GM20431 (cell line): Measurements from ENCODE around the gene ANKRD52.
"Not testable (repeated sequence)": the region's sequence is repeated elsewhere in the genome, so short reads cannot be mapped to it uniquely, and the experiment has no call there.

Experiments
- in situ Hi-C: fragments of 300-500 bp; cut with MseI, MboI; formaldehyde crosslinking; loops from one replicate; pipeline ENCODE4 v1.15.0; 2020; ENCODE audit warnings: low sequenced_read_pairs; ENCODE audit not compliant: unreplicated experiment

Gene ANKRD52

DNA sequence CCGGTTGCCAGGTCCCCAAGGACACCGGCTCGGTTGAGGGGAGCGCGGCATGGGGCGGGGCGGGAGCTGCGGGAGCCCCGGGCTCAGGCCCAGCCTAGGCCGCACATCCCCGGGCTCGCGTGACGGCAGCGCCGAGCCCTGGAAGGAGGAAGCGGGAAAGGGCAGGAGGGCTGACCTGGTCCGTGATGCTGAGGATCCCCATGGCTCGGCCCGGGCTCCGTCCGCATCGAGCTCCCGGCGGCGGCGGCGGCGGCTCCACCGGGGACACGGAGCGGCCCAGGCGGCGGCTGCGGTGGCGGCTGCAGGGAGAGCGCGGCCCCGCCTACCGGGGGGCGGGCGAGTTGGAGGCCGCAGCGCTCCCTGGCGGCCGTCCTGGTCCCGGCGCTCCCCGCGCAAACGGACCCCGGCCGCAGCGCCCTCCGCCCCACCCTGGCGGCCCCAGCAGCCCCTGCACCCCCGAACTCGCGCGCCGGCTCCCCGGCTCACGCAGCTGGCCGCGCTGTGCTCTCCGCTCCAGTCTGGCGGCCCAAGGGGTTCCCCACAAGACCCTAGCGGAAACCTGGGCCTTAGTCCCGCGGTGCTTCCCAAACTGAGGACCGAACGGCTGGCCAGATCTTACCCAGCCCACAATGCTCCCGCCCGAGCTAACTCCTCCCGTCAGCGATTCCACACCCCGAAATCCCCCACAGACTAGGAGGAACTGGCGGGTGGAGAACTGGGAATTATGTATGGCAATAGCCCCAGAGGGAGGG, at the start of gene ANKRD52:
Gene ANKRD52 (minus strand): TSS at position 317 of the 752 bp plus-strand sequence. CDS start 115 bp downstream, at position 202.
- in situ Hi-C loops: no loop called here

DNA sequence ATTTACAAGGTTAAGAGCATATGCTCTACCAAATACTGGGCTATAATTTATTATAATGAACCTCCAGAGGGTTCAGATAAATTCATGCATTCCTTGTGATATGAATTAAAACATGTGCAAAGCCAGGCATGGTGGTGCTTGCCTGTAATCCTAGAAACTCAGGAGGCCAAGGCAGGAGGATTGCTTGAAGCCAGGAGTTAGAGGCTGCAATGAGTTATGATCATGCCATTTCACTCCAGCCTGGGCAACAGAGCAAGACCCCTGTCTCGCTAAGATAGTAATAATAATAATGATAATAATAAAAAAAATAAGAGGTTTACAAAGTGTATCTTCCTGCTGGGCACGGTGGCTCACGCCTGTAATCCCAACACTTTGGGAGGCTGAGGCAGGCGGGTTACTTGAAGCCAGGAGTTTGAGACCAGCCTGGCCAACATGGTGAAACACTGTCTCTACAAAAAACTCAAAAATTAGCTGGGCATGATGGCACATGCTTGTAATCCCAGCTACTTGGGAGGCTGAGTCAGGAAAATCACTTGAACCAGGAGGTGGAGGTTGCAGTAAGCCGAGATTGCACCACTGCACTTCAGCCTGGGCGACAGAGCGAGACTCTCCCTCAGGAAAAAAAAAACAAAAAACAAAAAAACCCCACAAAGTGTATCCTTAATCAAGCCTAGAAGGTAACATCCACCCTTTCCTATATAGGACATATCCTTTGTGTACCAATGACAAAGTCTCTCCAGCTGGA, 49.2 kb upstream of the ANKRD52 start:
- in situ Hi-C loops: no loop called here

DNA sequence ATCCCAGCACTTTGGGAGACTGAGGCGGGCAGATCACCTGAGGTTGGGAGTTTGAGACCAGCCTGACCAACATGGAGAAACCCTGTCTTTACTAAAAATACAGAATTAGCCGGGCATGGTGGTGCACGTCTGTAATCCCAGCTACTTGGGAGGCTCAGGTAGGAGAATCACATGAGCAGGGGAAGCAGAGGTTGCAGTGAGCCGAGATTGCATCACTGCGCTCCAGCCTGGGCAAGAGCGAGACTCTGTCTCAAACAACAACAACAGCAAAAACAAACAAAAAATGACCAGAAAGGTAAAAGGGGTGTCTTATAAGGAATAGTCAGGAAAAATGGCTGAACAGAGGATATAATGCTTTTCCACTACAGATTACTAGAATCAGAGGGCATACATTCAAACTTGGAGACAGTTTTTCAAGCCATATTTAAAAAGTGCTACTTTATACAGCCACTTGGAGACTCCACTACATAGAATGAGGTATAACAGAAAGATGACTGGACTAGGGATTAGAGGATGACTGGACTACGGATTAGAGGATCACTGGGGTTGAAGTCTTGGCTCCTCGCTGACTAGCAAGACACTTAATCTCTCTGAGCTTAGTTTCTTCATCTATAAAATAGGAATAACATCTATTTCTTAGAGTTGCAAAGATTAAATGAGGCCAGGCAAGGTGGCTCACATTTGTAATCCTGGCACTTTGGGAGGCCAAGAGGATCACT, 46.8 kb upstream of the ANKRD52 start:
- in situ Hi-C loops: no loop called here

DNA sequence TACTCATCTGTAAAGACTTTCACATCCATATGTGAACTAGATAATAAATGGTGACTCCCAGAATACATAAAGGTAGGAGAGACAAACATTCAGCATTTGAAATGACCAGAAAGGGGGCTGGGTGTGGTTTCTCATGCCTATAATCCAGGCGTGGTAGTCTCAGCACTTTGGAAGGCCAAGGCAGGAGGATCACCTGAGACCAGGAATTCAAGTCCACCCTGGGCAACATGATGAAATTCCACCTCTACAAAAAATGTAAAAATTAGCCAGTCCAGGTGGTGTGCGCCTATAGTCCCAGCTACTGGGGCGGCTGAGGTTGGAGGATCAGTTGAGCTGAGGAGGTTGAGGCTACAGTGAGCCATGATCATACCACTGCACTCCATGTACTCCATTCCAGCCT, 46.1 kb upstream of the ANKRD52 start:
- in situ Hi-C loops: no loop called here

DNA sequence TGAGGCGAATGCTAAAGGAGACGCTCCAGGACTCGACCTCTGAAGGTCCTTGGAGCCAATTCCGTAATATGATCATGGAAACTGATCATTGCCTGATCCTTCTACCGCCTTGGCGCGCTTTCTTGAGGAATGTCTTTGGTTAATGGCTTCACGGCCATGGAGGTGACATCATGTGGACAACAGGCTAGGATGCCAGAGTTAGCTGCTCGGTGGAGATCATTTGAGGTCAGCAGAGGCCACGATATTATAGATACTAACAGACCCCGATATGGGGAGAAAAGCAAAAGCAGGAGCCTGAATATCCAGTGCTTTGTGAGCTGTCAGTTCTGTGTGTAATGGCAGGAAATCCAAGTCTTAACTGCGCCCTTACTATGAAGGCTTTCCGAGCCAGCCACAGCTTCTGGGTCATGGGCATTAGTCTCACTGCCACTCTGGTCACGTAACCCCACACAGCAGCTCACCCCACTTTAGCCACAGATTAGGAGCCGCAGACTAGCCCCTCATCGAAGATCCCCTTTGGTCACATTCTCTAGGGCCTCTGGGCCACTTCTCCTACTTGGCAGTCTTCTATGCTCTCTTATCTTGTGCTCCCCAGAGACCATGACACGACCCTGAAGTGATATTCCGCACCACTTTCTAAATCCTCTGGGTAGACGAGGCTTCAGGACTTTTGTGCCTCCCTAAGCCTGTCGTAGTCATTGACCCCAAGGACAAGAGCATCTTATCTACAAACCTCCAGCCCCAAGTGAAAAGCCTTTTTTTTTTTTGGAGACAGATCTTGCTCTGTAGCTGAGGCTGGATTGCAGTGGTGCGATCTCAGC, 42.7 kb upstream of the ANKRD52 start:
- in situ Hi-C loops: no loop called here

DNA sequence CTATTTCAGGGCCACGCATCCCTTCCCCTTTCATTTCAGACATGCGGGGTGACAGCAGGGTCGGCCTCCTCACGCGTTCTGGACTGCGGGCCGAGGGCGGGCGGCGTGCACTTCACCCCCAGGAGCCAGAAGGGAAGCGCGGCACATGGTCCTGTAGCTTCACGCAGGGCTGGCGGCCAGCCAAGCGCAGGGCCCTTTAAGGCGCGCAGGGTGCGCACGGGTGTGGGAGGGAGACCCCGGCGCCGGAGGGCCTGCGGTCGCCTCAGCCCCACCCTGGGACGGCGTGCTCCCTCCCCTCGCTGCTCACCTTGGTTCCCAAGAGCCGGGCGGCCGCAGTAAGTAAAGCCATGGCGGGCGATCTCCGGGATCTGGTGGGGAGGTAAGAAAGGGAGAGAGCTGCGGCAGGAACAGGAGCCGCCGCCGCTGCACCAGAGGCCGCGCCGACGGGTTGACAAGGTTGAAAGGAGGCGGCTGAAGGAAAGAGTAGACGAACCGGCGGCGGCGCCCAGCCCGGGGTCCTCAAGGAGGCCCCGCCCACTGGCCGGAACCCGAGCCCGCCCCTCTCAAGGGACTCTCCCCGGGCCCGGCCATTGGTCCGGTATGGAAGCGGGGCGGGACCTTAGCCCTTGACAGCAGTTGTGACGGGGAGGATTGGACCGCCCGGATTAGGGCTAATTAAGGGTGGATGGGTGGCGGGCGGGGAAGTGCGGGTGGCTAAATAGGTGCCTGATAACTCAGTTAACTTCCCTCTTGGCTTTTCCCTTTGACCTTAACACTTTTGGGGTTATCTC, 41.9 kb upstream of the ANKRD52 start, which contains the start of gene CS:
Gene CS (minus strand): TSS at position 478 of the 791 bp plus-strand sequence. CDS start 129 bp downstream, at position 349.
- in situ Hi-C loops: no loop called here

DNA sequence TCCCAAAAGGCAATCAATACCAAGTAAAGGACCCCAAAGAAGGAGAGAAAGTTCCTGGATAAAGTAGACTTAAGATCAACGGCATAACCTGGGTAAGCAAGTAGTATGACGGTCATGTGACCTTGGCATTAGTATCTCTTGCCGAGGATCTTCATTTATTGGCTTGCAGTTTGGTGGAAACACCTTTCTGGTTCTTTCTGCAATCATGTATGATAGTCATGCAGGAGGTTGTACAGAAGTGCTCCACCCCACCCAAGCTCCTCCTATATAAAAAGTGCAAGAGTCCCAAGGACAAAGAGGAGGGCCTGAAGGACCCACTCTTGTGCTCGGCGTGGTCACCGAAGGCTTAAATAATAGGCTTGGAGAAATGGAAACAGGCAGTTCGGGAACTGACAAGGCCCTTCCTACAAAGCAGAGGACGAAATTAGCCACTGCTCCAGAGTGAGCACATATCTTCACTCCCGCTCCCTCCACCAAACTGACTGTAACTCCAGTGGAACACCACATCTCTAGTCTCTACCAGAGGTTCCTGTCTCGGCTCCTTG, 41.2 kb upstream of the ANKRD52 start:
- in situ Hi-C loops: no loop called here

DNA sequence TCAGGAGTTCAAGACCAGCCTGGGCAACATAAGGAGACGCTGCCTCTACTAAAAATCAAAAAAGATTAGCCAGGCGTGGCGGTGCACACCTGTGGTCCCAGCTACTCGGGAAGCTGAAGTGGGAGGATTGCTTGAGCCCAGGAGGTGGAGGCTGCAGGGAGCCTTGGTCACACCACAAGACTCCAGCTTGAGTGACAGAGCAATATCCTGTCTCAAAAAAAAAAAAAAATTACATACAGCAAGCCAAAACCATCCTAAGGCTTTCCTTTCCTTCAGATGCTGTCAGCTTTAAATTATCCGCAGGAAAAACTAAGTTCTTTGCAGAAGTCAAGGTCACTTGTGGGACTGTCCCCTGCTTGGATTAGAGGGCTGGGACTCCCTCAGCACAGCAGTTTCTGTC, 40.6 kb upstream of the ANKRD52 start:
- in situ Hi-C loops: no loop called here

DNA sequence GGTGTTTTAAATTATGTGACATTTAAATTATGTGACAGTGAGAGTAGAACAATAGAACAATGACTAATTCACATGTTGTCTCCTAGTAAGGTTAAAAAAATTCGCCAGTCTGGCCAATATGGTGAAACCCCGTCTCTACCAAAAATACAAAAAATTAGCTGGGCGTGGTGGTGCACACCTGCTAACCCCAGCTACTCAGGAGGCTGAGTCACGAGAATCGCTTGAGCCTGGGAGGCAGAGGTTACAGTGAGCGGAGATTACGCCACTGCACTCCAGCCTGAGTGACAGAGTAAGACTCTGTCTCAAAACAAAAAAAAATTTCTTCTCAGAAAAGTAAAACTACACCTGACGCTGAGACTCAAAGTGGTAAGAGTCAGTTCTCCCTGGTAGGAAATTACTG, 39.2 kb upstream of the ANKRD52 start:
- in situ Hi-C loops: no loop called here

DNA sequence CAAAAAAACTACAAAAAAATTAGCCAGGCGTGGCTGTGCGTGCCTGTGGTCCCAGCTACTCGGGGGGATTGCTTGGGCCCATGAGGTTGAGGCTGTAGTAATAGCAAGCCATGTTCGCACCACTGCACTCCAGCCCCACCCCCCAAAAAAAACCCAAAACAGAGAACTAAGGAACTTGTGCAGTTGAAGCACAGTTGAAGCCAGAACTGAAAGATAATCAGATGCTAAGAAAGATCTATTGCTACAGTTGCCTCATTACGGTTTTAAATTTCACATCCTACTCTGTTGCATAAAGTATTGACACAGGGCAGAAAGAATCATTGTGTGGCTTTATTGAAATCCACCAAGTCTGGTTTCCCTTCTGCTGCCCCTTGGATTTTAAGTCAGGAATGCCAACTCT, 38.1 kb upstream of the ANKRD52 start:
- in situ Hi-C loops: no loop called here

DNA sequence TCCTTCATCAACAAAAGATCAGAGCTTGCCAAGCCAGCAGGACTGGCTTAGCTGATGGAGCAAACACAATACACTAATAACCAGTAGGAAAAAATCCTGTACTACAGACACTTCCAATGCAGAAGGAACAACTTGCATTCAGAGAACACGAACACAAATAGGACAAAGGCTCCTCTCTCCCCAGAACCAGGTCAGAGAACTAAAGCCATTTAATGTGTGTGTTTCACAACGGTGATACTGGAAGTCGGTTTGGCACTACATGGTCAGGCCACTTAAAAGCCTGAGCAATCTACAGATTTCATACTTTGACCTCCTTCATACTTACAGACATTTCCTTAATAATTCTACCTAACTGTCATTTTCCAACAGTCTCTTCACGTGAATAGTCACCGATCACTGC, 35.6 kb upstream of the ANKRD52 start:
- in situ Hi-C loops: no loop called here

DNA sequence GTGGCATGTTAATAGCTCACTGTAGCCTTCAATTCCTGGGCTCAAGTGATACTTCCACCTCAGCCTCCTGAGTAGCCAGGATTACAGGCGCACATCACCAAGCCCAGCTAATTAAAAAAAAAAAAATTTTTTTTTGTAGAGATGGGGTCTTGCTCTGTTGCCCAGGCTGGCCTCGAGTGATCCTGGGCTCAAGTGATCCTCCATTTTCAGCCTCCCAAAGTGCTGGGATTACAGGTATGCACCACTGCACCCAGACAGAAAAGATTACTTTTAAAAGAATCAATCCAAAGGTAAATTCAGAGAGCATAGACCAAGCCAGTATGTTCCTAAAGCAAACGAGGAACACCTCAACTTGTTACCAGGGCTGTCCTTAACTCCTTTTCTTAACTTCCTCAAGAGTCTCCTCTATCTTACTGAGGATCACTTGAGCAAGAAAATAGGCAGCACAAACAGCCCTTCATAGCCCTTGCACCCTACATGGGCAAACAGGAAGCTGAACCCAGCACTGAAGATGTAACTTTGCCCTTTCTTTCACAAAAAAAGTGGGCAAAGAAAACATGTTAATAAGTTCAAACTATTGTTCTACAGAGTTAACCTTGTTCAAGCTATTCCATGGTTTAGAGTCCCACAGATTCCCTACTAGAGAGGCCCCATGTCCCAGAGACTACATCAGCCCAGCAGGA, 30.7 kb upstream of the ANKRD52 start:
- in situ Hi-C loops: no loop called here

DNA sequence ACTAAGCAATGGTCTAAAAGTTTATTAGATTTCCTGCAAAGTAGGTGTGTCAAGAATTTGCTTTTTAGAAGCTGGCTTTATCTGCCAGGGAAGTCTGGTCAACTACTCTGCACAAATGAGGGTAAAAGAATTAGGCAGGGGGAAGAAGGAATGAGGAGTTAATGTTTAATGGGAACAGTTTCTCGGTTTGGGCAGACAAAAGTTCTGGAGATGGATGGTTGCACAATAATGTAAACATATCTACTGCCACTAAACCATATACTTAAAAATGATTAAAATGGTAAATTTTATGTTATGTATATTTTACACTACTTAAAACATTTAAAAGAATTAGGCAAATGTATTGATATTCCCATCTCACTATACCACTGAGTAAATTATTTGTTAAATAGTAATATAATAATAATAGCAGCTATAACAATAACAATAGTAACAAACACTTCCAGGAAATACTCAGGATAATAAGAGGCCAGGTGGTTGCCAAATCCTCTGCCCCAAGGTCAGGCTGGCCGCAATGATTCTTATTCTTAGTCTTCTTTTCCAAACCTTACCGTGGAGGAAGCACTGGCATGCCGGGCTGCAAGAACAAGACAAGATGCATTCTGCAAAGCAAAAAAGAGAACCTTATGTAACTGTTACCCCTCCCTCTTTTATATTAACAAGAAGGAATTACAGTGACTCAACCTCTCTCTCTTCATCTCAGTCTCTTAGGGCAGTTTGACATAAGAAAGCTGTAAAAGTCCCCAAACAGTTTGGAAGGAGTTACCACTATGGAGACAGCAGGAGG, 28.1 kb upstream of the ANKRD52 start:
- in situ Hi-C loops: no loop called here

DNA sequence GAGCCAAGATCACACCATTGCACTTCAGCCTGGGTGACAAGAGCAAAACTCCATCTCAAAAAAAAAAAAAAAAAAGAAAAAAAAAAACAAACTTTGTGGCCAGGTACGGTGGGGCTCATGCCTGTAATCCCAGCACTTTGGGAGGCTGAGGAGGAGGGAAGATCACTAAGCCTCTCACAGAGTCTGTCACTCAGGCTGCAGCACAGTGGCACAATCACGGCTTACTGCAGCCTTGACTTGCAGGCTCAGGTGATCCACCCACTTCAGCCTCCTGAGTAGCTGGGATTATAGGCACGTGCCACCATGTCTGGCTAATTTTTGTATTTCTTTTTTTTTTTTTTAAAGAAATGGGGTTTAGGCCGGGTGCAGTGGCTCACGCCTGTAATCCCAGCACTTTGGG, 26.1 kb upstream of the ANKRD52 start:
- in situ Hi-C loops: not testable (repeated sequence)

DNA sequence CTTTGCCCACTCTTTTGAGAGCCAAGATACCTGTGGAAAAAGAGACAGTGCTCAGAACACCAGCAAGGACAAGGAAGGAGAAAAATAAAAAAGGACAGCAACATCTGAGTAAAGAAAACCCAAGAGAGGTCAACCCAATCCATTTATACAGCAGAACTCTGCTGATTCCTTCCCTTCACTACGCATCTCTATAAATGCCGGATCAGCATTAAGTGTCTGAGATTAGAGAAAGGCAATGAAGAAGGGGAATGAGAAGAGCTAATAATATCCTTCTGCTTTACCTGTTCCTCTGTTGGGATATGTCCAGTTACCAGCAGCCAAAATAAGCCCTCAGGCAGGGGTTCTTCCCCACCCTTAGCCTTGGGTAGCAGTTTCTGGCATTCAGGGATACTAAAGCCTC, 24.4 kb upstream of the ANKRD52 start:
- in situ Hi-C loops: no loop called here

DNA sequence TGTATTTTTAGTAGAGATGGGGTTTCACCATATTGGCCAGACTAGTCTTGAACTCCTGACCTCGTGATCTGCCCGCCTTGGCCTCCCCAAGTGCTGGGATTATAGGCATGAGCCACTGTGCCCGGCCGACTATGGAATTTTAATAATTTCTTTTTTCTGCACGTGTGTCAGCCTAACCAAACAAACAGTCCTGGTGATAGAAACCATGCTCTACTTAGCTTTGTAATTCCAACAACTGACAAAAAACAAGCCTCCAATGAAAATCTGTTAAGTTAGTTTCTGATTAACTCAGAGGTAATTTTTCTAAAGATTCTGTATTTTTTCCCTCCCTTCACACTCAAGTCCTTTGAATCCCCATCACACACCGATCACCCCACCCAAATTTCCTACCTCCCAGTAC, 23.8 kb upstream of the ANKRD52 start:
- in situ Hi-C loops: no loop called here

DNA sequence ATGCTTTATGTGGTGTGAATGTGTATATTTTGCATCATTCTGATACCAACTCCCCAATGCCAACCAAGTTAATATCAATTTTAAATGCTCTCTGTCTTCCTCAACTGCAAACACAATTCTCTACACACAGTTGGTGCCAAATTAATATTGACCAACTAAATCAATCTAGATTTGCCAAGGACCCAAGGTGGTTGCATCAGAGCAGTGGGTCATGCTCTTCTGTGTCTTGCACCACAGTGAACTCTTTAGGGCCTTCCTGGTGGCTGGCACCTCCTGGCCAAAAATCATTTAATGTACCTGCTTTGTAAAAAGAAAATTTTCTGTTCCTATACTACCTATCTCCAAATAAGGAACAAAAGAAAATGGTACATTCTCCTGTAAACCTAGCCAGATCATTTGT, 22.7 kb upstream of the ANKRD52 start:
- in situ Hi-C loops: no loop called here

DNA sequence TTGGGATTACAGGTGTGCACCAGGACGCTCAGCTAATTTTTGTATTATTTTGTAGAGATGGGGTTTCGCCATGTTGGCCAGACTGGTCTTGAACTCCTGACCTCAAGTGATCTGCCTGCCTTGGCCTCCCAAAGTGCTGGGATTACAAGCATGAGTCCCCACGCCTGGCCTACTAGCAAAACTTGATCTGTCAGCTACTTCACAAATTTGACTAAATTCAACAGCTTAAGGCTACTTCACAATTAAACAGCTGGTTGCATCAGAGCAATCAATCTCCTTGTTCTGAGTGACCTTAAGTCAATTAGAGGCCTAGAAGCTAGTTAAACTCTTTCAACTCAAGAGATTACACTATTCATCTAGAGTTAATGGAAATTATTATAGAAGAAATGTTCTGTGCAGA, 20.7 kb upstream of the ANKRD52 start:
- in situ Hi-C loops: no loop called here
